ENCODE data around the gene LHX1. TPM values are rescaled to one million over a fixed set of nuclear protein-coding genes. Genes with fewer than 3 reads are reported as not detected.

LHX1 gene
- total and polyA plus RNA-seq, 9 of the 15 experiments (the other 6 are each of a cell fraction or from before 2014, with no cell fraction given) = 0.05 to 0.64 (median 0.07) TPM; not detected in 6

- TF ChIP-seq ZNF197 (CRISPR knock-in tag; IDR thresholded peaks at IDR 0.05; ENCODE audit: low read depth) (no peak), ZNF174 (CRISPR knock-in tag; IDR thresholded peaks at IDR 0.05) (no peak), RB1 (IDR thresholded peaks at IDR 0.05; ENCODE audit: low read depth) (no peak), ZBTB11 (CRISPR knock-in tag; IDR thresholded peaks at IDR 0.05) (no peak)
These were observed 35.6 kb downstream of the LHX1 start (continued) for GRCh38 chr17:36972905-36973304.

GRCh38 chr17:36975922-36976515 is 38.7 kb downstream of the LHX1 start:
- Histone ChIP-seq H3K36me3 (ENCODE audit: control insufficient read depth, insufficient read depth, low read length) (peaks cover 19% of the 10 kb centered on the region), H3K4me3 (no peak overlapping the region), H2AFZ (ENCODE audit: low read depth, low read length) (no peak overlapping the region), H3K9me1 (ENCODE audit: control insufficient read depth, insufficient read depth, low read length) (no peaks in the 10 kb centered on the region), H4K20me1 (replicated peaks; ENCODE audit: control insufficient read depth, insufficient read depth, low read length) (no peaks in the 10 kb centered on the region), H3K9me3 (replicated peaks; ENCODE audit: control insufficient read depth, insufficient read depth, low read depth, low read length) (no peaks in the 10 kb centered on the region), H3K79me2 (ENCODE audit: control insufficient read depth, insufficient read depth, low read length) (peaks cover 93% of the 10 kb centered on the region), H3K27ac (ENCODE audit: extremely low read depth, low read depth, low read length) (no peak overlapping the region), H3K4me1 (replicated peaks in 1 of 2; ENCODE audit: control insufficient read depth in 2 of 2, insufficient read depth in 2 of 2, low read length in 2 of 2) (no peaks in the 10 kb centered on the region), H3K4me2 (ENCODE audit: insufficient read depth, low read length) (no peak overlapping the region), H3K27me3 (ENCODE audit: control insufficient read depth in 2 of 2, insufficient read depth in 2 of 2, low read length in 2 of 2) (no peaks in the 10 kb centered on the region), H3K9ac (ENCODE audit: insufficient read depth in 1 of 2, low read depth in 2 of 2, low read length in 2 of 2) (no peak overlapping the region)
- intact Hi-C loops (cut with micrococcal nuclease) = no loop called here
- ChIA-PET CTCF (ENCODE audit: low intra/inter-chr PET ratio) (interaction anchor here (0.8 kb wide), 1 partner anchor 16 kb away, joined by 3 read pairs; no protein-coding TSS in a partner anchor), POLR2A (interaction anchor here (0.6 to 1.5 kb wide), 6 partner anchors 11 to 111 kb away, joined by 3 to 4 read pairs (median 3); no protein-coding TSS in a partner anchor)
- WGBS (ENCODE audit: insufficient coverage, low coverage, missing lambda C conversion rate) = 90% methylated on average over 1 of the region's 1 CpG
- BruUV-seq (replicated peaks) = no TSS peak
- no peak for DNase-seq (ENCODE audit: extremely low read depth in 1 of 4, low spot score in 3 of 4)
- FAIRE-seq = no peak
- in situ Hi-C loops (cut with MboI) = no loop called here
- ATAC-seq = no peak
- TF ChIP-seq, protein P1, sequence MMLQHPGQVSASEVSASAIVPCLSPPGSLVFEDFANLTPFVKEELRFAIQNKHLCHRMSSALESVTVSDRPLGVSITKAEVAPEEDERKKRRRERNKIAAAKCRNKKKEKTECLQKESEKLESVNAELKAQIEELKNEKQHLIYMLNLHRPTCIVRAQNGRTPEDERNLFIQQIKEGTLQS (IDR thresholded peaks at IDR 0.05) = peak; percentile 83
- TF ChIP-seq, protein P1 (CRISPR knock-in tag; conservative IDR thresholded peaks at IDR 0.05) = no peak
- TF ChIP-seq PHF8 (IDR thresholded peaks at IDR 0.05; ENCODE audit: borderline replicate concordance, low read length) (no peak), ZFP1 (CRISPR knock-in tag; IDR thresholded peaks at IDR 0.05) (no peak), CLOCK (CRISPR knock-in tag; IDR thresholded peaks at IDR 0.05; ENCODE audit: borderline replicate concordance) (no peak), NR1H2 (CRISPR knock-in tag; IDR thresholded peaks at IDR 0.05) (no peak)
- TF ChIP-seq, protein P2, sequence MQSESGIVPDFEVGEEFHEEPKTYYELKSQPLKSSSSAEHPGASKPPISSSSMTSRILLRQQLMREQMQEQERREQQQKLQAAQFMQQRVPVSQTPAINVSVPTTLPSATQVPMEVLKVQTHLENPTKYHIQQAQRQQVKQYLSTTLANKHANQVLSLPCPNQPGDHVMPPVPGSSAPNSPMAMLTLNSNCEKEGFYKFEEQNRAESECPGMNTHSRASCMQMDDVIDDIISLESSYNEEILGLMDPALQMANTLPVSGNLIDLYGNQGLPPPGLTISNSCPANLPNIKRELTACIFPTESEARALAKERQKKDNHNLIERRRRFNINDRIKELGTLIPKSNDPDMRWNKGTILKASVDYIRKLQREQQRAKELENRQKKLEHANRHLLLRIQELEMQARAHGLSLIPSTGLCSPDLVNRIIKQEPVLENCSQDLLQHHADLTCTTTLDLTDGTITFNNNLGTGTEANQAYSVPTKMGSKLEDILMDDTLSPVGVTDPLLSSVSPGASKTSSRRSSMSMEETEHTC (IDR thresholded peaks at IDR 0.05) = no peak
